ENCODE data around the gene ITGA3. TPM values are rescaled to one million over a fixed set of nuclear protein-coding genes. Genes with fewer than 3 reads are reported as not detected.

The ITGA3 gene
- total and polyA plus RNA-seq, 2 of the 13 experiments (the other 11 are each of a cell fraction or from before 2014, with no cell fraction given), result 0.48 to 0.69 TPM

DNA sequence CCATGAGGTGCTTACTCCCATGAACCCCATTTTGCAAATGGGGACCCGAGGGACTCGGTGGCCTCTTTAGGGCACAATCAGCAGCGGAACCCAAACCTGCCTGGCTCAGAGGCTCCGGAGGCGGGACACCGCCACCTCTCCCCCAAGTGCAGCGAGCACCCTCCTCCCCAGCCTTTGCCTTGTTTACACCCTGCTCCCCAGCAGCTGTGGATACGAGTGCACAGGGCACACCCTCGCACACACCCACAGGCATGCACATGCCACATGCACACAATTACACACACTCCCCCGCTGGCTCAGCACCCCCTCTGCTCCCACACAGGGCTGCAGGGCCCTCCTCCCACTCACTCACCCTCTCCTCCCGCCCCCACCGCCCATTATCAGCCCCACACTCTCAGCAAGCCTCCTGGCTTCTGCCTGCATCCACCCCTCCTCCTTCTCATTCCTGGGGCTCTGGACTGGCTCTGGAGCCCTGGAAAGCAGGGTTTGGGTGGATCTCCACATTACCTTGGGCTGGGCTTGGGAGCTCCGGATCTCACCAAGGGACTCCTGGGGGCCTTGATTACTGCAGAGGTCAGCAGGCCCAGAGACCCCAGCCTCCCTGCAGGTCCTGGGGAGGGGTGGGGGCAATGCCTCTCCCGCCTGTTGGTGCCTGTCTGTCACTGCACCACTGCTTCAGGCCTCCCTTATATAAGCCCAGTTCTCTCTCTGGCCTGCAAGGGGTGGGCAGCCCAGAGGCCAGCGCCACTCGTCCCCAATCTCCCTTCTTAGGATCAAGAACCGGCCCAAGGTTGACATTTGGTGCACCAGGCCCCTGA is 45.6 kb downstream of the ITGA3 start (continued):
- TF ChIP-seq, protein P1, sequence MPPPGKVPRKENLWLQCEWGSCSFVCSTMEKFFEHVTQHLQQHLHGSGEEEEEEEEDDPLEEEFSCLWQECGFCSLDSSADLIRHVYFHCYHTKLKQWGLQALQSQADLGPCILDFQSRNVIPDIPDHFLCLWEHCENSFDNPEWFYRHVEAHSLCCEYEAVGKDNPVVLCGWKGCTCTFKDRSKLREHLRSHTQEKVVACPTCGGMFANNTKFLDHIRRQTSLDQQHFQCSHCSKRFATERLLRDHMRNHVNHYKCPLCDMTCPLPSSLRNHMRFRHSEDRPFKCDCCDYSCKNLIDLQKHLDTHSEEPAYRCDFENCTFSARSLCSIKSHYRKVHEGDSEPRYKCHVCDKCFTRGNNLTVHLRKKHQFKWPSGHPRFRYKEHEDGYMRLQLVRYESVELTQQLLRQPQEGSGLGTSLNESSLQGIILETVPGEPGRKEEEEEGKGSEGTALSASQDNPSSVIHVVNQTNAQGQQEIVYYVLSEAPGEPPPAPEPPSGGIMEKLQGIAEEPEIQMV (CRISPR knock-in tag; IDR thresholded peaks at IDR 0.05; ENCODE audit: low read depth), result no peak
- TF ChIP-seq, protein P2, sequence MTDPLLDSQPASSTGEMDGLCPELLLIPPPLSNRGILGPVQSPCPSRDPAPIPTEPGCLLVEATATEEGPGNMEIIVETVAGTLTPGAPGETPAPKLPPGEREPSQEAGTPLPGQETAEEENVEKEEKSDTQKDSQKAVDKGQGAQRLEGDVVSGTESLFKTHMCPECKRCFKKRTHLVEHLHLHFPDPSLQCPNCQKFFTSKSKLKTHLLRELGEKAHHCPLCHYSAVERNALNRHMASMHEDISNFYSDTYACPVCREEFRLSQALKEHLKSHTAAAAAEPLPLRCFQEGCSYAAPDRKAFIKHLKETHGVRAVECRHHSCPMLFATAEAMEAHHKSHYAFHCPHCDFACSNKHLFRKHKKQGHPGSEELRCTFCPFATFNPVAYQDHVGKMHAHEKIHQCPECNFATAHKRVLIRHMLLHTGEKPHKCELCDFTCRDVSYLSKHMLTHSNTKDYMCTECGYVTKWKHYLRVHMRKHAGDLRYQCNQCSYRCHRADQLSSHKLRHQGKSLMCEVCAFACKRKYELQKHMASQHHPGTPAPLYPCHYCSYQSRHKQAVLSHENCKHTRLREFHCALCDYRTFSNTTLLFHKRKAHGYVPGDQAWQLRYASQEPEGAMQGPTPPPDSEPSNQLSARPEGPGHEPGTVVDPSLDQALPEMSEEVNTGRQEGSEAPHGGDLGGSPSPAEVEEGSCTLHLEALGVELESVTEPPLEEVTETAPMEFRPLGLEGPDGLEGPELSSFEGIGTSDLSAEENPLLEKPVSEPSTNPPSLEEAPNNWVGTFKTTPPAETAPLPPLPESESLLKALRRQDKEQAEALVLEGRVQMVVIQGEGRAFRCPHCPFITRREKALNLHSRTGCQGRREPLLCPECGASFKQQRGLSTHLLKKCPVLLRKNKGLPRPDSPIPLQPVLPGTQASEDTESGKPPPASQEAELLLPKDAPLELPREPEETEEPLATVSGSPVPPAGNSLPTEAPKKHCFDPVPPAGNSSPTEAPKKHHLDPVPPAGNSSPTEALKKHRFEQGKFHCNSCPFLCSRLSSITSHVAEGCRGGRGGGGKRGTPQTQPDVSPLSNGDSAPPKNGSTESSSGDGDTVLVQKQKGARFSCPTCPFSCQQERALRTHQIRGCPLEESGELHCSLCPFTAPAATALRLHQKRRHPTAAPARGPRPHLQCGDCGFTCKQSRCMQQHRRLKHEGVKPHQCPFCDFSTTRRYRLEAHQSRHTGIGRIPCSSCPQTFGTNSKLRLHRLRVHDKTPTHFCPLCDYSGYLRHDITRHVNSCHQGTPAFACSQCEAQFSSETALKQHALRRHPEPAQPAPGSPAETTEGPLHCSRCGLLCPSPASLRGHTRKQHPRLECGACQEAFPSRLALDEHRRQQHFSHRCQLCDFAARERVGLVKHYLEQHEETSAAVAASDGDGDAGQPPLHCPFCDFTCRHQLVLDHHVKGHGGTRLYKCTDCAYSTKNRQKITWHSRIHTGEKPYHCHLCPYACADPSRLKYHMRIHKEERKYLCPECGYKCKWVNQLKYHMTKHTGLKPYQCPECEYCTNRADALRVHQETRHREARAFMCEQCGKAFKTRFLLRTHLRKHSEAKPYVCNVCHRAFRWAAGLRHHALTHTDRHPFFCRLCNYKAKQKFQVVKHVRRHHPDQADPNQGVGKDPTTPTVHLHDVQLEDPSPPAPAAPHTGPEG (CRISPR knock-in tag; IDR thresholded peaks at IDR 0.05), result no peak
- TF ChIP-seq SIX4 (CRISPR knock-in tag; IDR thresholded peaks at IDR 0.05), result no peak
- TF ChIP-seq ZEB1 (IDR thresholded peaks at IDR 0.05; ENCODE audit: insufficient replicate concordance, low read depth), result no peak
- TF ChIP-seq, protein P3, sequence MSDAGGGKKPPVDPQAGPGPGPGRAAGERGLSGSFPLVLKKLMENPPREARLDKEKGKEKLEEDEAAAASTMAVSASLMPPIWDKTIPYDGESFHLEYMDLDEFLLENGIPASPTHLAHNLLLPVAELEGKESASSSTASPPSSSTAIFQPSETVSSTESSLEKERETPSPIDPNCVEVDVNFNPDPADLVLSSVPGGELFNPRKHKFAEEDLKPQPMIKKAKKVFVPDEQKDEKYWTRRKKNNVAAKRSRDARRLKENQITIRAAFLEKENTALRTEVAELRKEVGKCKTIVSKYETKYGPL (CRISPR knock-in tag; IDR thresholded peaks at IDR 0.05), result no peak
- TF ChIP-seq MBD4 (IDR thresholded peaks at IDR 0.05; ENCODE audit: borderline replicate concordance, low read length), result no peak
- TF ChIP-seq ZNF274 (CRISPR knock-in tag; IDR thresholded peaks at IDR 0.05), result no peak; the same call in 1 of the 2 replicates
- no peak for TF ChIP-seq RARG (CRISPR knock-in tag; IDR thresholded peaks at IDR 0.05; ENCODE audit: low read depth)
- TF ChIP-seq HOXD1 (CRISPR knock-in tag; IDR thresholded peaks at IDR 0.05), result no peak
- TF ChIP-seq ZNF775 (CRISPR knock-in tag; IDR thresholded peaks at IDR 0.05; ENCODE audit: borderline replicate concordance), result no peak
- TF ChIP-seq, protein P4, sequence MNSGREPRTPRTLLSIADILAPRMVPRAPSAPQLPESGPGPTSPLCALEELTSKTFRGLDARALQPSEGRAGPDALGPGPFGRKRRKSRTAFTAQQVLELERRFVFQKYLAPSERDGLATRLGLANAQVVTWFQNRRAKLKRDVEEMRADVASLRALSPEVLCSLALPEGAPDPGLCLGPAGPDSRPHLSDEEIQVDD (CRISPR knock-in tag; IDR thresholded peaks at IDR 0.05; ENCODE audit: borderline replicate concordance), result no peak
- no peak for TF ChIP-seq DR1 (CRISPR knock-in tag; IDR thresholded peaks at IDR 0.05)
- TF ChIP-seq KDM5B (CRISPR knock-in tag; IDR thresholded peaks at IDR 0.05; ENCODE audit: borderline replicate concordance), result no peak; the same call in 1 of the 2 replicates
- no peak for TF ChIP-seq PHF21A (CRISPR knock-in tag; IDR thresholded peaks at IDR 0.05)
- TF ChIP-seq, protein P5, sequence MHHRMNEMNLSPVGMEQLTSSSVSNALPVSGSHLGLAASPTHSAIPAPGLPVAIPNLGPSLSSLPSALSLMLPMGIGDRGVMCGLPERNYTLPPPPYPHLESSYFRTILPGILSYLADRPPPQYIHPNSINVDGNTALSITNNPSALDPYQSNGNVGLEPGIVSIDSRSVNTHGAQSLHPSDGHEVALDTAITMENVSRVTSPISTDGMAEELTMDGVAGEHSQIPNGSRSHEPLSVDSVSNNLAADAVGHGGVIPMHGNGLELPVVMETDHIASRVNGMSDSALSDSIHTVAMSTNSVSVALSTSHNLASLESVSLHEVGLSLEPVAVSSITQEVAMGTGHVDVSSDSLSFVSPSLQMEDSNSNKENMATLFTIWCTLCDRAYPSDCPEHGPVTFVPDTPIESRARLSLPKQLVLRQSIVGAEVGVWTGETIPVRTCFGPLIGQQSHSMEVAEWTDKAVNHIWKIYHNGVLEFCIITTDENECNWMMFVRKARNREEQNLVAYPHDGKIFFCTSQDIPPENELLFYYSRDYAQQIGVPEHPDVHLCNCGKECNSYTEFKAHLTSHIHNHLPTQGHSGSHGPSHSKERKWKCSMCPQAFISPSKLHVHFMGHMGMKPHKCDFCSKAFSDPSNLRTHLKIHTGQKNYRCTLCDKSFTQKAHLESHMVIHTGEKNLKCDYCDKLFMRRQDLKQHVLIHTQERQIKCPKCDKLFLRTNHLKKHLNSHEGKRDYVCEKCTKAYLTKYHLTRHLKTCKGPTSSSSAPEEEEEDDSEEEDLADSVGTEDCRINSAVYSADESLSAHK (CRISPR knock-in tag; IDR thresholded peaks at IDR 0.05; ENCODE audit: borderline replicate concordance), result no peak
- TF ChIP-seq SAFB2 (CRISPR knock-in tag; IDR thresholded peaks at IDR 0.05; ENCODE audit: borderline replicate concordance, low read depth), result 0 out of 2 replicates have a peak, but pooled peaks have one; percentile 67
